Measurements from ENCODE around the gene RNF208. TPM values are rescaled to one million over a fixed set of nuclear protein-coding genes. Genes with fewer than 3 reads are reported as not detected.
"Not testable (repeated sequence)": the region's sequence is repeated elsewhere in the genome, so short reads cannot be mapped to it uniquely, and the experiment has no call there.

RNF208 gene
- total RNA-seq, 4 donors from 2014 or later, result 2.3 to 4.5 (median 3.8) TPM

DNA sequence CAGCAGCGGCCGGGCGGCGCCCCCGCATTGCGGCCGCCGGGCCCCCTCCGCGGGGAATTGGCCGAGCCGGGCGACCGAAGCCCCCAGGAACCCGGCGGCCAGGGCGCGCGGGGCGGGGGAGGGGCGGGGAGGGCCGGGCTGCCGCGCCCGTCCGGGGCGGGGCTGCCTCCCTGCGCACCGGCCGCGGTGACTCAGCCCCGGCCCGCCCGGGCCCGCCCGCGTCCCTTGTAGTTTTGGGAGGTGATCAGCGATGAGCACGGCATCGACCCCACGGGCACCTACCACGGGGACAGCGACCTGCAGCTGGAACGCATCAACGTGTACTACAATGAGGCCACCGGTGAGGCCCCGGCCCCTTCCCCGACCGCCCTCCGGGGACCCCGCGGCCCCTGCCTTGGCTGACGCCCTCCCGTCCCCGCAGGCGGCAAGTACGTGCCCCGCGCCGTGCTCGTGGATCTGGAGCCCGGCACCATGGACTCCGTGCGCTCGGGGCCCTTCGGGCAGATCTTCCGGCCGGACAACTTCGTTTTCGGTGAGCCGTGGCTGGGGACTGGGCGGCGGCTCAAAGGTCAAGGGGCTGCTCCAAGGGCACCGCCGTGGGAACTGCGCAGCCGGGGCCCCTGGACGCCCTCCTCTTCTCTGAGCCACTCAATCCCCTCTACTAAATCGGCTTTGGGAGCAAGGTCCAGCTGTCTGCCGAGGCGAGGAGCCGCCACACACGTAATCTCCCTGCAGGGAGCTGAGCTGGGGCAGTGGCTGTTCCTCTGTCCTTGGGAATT, 19.6 kb upstream of the RNF208 start:
- peaks cover 15 to 45% of the 10 kb centered on the region in 2 donors for H3K4me1 ChIP-seq
- intact Hi-C loops (cut with DNase I), result no loop called here
- peak; percentile 47 to 56 for DNase-seq
- peak overlapping the region; percentile 66 to 74 (median 70) for H3K27ac ChIP-seq
- 5 to 27% methylated on average over 5 to 21 of the region's 83 CpGs for WGBS, 2 donors
- H3K36me3 ChIP-seq, result peaks cover 16 to 18% of the 10 kb centered on the region in 2 donors
- H3K27me3 ChIP-seq, result no peaks in the 10 kb centered on the region
- TF ChIP-seq POLR2A (IDR thresholded peaks at IDR 0.05) (no peak), CTCF (IDR thresholded peaks at IDR 0.05) (no peak)
- peak overlapping the region; percentile 71 to 83 (median 72) for H3K4me3 ChIP-seq (replicated peaks in 1 of 3)
- H3K9me3 ChIP-seq, result no peaks in the 10 kb centered on the region

DNA sequence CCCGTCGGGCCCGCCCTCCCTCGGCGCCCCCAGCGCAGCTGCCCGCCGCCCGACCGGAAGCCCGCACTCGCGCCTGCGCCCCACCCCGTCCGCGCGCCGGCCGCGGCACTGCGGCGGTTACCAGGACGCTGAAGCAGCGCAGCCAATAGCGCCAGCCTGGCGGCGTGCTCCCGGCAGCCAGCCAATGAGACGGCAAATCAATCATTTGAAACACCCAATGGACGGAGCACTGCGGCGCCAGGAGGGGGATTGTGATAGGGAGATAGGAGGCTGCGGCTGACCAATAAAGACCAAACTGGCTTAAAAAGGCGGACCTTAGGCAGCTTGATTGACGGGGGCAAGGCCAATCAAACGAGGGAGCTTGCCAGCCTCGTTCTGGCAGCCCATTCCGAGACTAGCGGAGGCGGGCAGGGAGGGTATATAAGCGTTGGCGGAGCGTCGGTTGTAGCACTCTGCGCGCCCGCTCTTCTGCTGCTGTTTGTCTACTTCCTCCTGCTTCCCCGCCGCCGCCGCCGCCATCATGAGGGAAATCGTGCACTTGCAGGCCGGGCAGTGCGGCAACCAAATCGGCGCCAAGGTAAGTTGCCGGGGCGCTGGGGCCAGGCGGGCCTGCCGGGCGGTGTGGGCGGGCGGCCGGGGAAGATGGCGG, 18.9 kb upstream of the RNF208 start, which contains the start of gene TUBB4B:
TUBB4B (plus strand) TSS at position 447 of the 649 bp plus-strand sequence; CDS start at position 521, 74 bp downstream.
- 0 to 1% methylated on average over 23 to 44 of the region's 67 CpGs for WGBS, 2 donors
- peak within 1 kb of the TSS; percentile 71 to 83 (median 72) for H3K4me3 ChIP-seq (replicated peaks in 1 of 3)
- H3K9me3 ChIP-seq, result no peaks in the 10 kb centered on the region
- H3K27ac ChIP-seq, result peak within 1 kb of the TSS; percentile 91 to 97 (median 94)
- no peaks in the 10 kb centered on the region for H3K27me3 ChIP-seq
- intact Hi-C loops (cut with DNase I), result no loop called here
- H3K36me3 ChIP-seq, result peaks cover 16 to 18% of the 10 kb centered on the region in 2 donors
- DNase-seq, result peak; percentile 99 to 100
- H3K4me1 ChIP-seq, result peaks cover 22 to 52% of the 10 kb centered on the region in 2 donors
- TF ChIP-seq POLR2A (IDR thresholded peaks at IDR 0.05), result peak; percentile 99 to 100
- TF ChIP-seq CTCF (IDR thresholded peaks at IDR 0.05), result peak in 1 of 6 experiments; percentile 15

GRCh38 chr9:137240318-137240840, 18.3 kb upstream of the RNF208 start:
- DNase-seq, result peak; percentile 87 to 88
- 0% methylated on average over 1 to 7 of the region's 58 CpGs for WGBS, 2 donors
- intact Hi-C loops (cut with DNase I), result no loop called here
- Histone ChIP-seq H3K27ac (peak overlapping the region; percentile 91 to 97 (median 94)), H3K27me3 (no peaks in the 10 kb centered on the region), H3K4me1 (peaks cover 22 to 55% of the 10 kb centered on the region in 2 donors), H3K4me3 (replicated peaks in 1 of 3) (peak overlapping the region; percentile 38 to 66 (median 48)), H3K9me3 (no peaks in the 10 kb centered on the region), H3K36me3 (peaks cover 16 to 18% of the 10 kb centered on the region in 2 donors)
- TF ChIP-seq POLR2A (IDR thresholded peaks at IDR 0.05), result no peak
- TF ChIP-seq CTCF (IDR thresholded peaks at IDR 0.05), result no peak

DNA sequence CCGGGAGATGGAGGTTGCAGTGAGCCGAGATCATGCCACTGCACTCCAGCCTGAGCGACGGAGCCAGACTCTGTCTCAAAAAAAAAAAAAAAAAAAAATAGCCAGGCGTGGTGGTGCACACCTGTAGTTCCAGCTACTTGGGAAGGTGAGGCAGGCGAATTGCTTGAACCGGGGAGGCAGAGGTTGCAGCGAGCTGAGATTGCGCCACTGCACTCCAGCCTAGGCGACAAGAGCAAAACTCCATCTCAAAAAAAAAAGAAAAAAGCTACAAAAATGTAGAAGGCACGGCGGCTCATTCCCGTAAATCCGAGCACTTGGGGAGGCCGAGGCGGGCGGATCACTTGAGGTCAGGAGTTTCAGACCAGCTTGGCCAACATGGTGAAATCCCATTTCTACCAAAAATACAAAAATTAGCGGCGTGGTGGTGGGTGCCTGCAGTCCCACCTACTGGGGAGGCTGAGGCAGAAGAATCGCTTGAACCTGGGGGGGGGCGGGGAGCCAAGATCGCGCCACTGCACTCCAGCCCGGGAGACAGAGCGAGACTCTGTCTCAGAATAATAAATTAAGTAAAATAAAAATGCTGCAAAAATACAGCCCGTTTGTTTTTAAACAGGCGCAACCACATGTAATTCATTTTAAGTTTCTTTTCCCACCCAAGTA, 17.6 kb upstream of the RNF208 start:
- WGBS, 2 donors, result 51 to 53% methylated on average over 27 of the region's 27 CpGs
- H3K27me3 ChIP-seq; H3K9me3 ChIP-seq; DNase-seq; intact Hi-C loops (cut with DNase I): not testable (repeated sequence)
- Histone ChIP-seq H3K4me3 (replicated peaks in 1 of 3) (peak overlapping the region; percentile 32 to 66 (median 48)), H3K4me1 (peaks cover 22 to 55% of the 10 kb centered on the region in 2 donors), H3K27ac (peak overlapping the region; percentile 91 to 97 (median 94)), H3K36me3 (peaks cover 16 to 18% of the 10 kb centered on the region in 2 donors)
